SK-N-MC (cell line): Measurements from ENCODE around the gene ELFN1.

Experiments used
- EZH2 ChIP-seq: fragments of 200-600 bp; sonication (generic); IDR thresholded peaks from one replicate; pipeline ENCODE4 v1.6.1; 2017; ENCODE audit warnings: antibody characterized with exemption
- FOXP2 ChIP-seq: optimal IDR thresholded peaks from 2 replicates; pipeline ENCODE3; 2011; ENCODE audit warnings: mild to moderate bottlenecking, moderate library complexity; ENCODE audit not compliant: insufficient read depth; ENCODE audit errors: extremely low read length, control extremely low read depth
- POLR2AphosphoS5 ChIP-seq: IDR thresholded peaks from 2 replicates; pipeline ENCODE4 v1.6.1; 2012; ENCODE audit warnings: mild to moderate bottlenecking, low read depth, low read length, borderline replicate concordance

DNA sequence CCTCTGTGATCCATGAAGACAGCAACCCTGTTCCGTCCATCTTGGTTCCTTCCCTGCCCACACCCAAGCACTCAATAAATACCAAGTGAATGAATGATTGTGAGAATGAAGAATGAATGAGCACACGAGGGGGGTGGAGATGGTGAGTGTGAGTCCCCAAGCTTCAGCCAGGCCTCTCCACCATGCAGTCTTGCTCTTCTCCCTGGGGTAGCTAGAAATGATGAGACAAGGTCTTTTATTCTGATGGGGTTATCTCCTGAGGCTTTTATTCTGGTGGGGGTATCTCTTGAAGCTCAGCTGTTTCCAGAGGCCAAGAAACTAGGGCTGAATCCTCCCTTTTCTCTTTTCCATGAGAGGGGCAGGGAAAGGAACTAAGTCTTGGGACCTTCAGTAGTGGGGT lies 57.0 kb downstream of the ELFN1 start:
- TF ChIP-seq POLR2AphosphoS5 (no peak), EZH2 (no peak), FOXP2 (no peak)
